Upper lobe of left lung (tissue), 4 donors: Measurements from ENCODE around the gene KPNA5.

ENCODE experiments used
- CTCF ChIP-seq, 6 experiments: fragments of 450-650 bp in 4 of 6; fragments of 200-600 bp in 2 of 6; sonication (generic) in 2 of 6; IDR thresholded peaks; one replicate each; pipeline ENCODE4 v1.5.1; 2016 to 2019; ENCODE audit warnings: antibody characterized with exemption in 6 of 6
- POLR2A ChIP-seq, 4 donors: fragments of 450-650 bp; IDR thresholded peaks; one replicate each; pipeline ENCODE4 v1.5.1; 2016 to 2017; ENCODE audit warnings: antibody characterized with exemption in 4 of 4, mild to moderate bottlenecking in 2 of 4
- POLR2AphosphoS5 ChIP-seq, 2 donors: sonication (generic); formaldehyde crosslinking; IDR thresholded peaks; one replicate each; pipeline ENCODE4 v1.5.1; 2017; ENCODE audit warnings: antibody characterized with exemption in 2 of 2

GRCh38 chr6:116651916-116652315, 29.1 kb upstream of the KPNA5 start:
- TF ChIP-seq POLR2AphosphoS5 (IDR thresholded peaks at IDR 0.05) = no peak
- no peak for TF ChIP-seq CTCF (IDR thresholded peaks at IDR 0.05)
- TF ChIP-seq POLR2A (IDR thresholded peaks at IDR 0.05) = no peak
